HCT116 (cell line): ENCODE measurements around the gene PIBF1. TPM values are rescaled to one million over a fixed set of nuclear protein-coding genes. Genes with fewer than 3 reads are reported as not detected.

Experiments
- ATAC-seq: fragments of 200-7000 bp; cut with Tn5 transposase; 2 replicates; pipeline ENCODE4 v1.9.1; 2020; ENCODE audit warnings: mild to moderate bottlenecking, moderate library complexity
- BruUV-seq: library from RNA; stranded (reverse); fragments of 400-500 nt; replicated peaks from 2 replicates; lab custom pipeline; 2021; lab: Mats Ljungman, UMichigan
- CTCF ChIA-PET: fragments of 300-600 bp; sonication (Branson Sonifier 250); formaldehyde crosslinking; loops from one replicate; lab custom pipeline; 2021; ENCODE audit warnings: antibody characterized with exemption; lab: Charles Lee
- POLR2A ChIA-PET: fragments of 300-600, 350-600 bp; sonication (Branson Sonifier 250); formaldehyde crosslinking; loops from one replicate; lab custom pipeline; 2021; ENCODE audit warnings: antibody characterized with exemption; lab: Charles Lee
- RAD21 ChIA-PET, 2 experiments: fragments of 300-600 bp; sonication (Branson Sonifier 250); formaldehyde crosslinking; loops; one replicate each; lab custom pipeline; 2023; ENCODE audit warnings: low total read pairs in 2 of 2; ENCODE audit not compliant: uncharacterized antibody in 2 of 2, unreplicated experiment in 2 of 2, low non-redundant PET in 1 of 2; lab: Charles Lee
- DNase-seq: peaks from one replicate; pipeline ENCODE4 v3.0.0-alpha.2; 2010; ENCODE audit warnings: low read depth, low spot score
- H2AFZ ChIP-seq: fragments of 200-600 bp; shearing (Covaris generic), sonication (generic); 2 replicates; pipeline ENCODE4 v1.6.1; 2017; ENCODE audit warnings: low read depth, mixed run types, mixed read lengths, antibody characterized with exemption, low read length; ENCODE audit not compliant: poor library complexity, severe bottlenecking
- H3K27ac ChIP-seq: 2 replicates; pipeline ENCODE4 v1.5.1; 2012; ENCODE audit warnings: low read depth, low read length
- H3K27me3 ChIP-seq: fragments of 200-600 bp; sonication (generic); 2 replicates; pipeline ENCODE4 v1.6.1; 2016; ENCODE audit warnings: mixed run types, low read length, mixed read lengths; ENCODE audit not compliant: insufficient read depth
- H3K36me3 ChIP-seq, 2 experiments: fragments of 200-500 bp in 1 of 2; fragments of 200-600 bp in 1 of 2; sonication (Bioruptor generic) in 1 of 2; sonication (generic) in 1 of 2; 2 replicates each; pipeline versions ENCODE4 v1.5.1 to v1.6.1; 2014 to 2016; ENCODE audit warnings: low read length in 2 of 2, inconsistent platforms in 1 of 2, mixed read lengths in 1 of 2, mixed run types in 1 of 2; ENCODE audit not compliant: insufficient read depth in 2 of 2, control insufficient read depth in 1 of 2
- H3K4me1 ChIP-seq, 2 experiments: fragments of 200-600 bp in 1 of 2; sonication (generic) in 1 of 2; 2 replicates each; pipeline versions ENCODE4 v1.5.1 to v1.6.1; 2012 to 2017; ENCODE audit warnings: low read length in 2 of 2, inconsistent platforms in 1 of 2, mild to moderate bottlenecking in 1 of 2, mixed read lengths in 1 of 2, mixed run types in 1 of 2, moderate library complexity in 1 of 2; ENCODE audit not compliant: insufficient read depth in 2 of 2, control insufficient read depth in 1 of 2
- H3K4me2 ChIP-seq: fragments of 200-600 bp; sonication (generic); 2 replicates; pipeline ENCODE4 v1.6.1; 2017; ENCODE audit warnings: mixed run types, low read length, mixed read lengths
- H3K4me3 ChIP-seq, 2 experiments: fragments of 200-600 bp in 1 of 2; sonication (generic) in 1 of 2; replicated peaks in 1 of 2; 2 replicates each; pipeline ENCODE4 v1.5.1; 2011 to 2016; ENCODE audit warnings: low read length in 2 of 2, control low read depth in 1 of 2, low read depth in 1 of 2, mild to moderate bottlenecking in 1 of 2, mixed read lengths in 1 of 2, mixed run types in 1 of 2
- H3K79me2 ChIP-seq: fragments of 200-600 bp; sonication (generic); 2 replicates; pipeline ENCODE4 v1.6.1; 2017; ENCODE audit warnings: mild to moderate bottlenecking, mixed run types, low read length, moderate library complexity, mixed read lengths; ENCODE audit not compliant: insufficient read depth
- H3K9ac ChIP-seq: fragments of 200-600 bp; sonication (generic); 2 replicates; pipeline ENCODE4 v1.6.1; 2016; ENCODE audit warnings: low read length, mixed read lengths
- H3K9me2 ChIP-seq: fragments of 200-600 bp; sonication (generic), shearing (Covaris generic); 2 replicates; pipeline ENCODE4 v1.6.1; 2017; ENCODE audit warnings: mixed run types, mild to moderate bottlenecking, moderate library complexity; ENCODE audit not compliant: insufficient read depth
- H3K9me3 ChIP-seq, 2 experiments: fragments of 200-500 bp in 1 of 2; fragments of 200-600 bp in 1 of 2; sonication (Bioruptor generic) in 1 of 2; sonication (generic) in 1 of 2; 2 replicates each; pipeline ENCODE4 v1.6.1; 2014 to 2017; ENCODE audit warnings: low read length in 2 of 2, mixed read lengths in 2 of 2, inconsistent platforms in 1 of 2, low read depth in 1 of 2, mild to moderate bottlenecking in 1 of 2, mixed run types in 1 of 2, moderate library complexity in 1 of 2; ENCODE audit not compliant: control insufficient read depth in 1 of 2, insufficient read depth in 1 of 2
- H4K20me1 ChIP-seq: fragments of 200-600 bp; sonication (generic), shearing (Covaris generic); 2 replicates; pipeline ENCODE4 v1.6.1; 2017; ENCODE audit warnings: mixed run types, mild to moderate bottlenecking, moderate library complexity; ENCODE audit not compliant: insufficient read depth
- ATF3 ChIP-seq: IDR thresholded peaks from 2 replicates; pipeline ENCODE4 v1.6.1; 2012
- CBX3 ChIP-seq: IDR thresholded peaks from 2 replicates; pipeline ENCODE4 v1.6.1; 2012; ENCODE audit warnings: low read depth
- CEBPB ChIP-seq: IDR thresholded peaks from 2 replicates; pipeline ENCODE4 v1.6.1; 2012; ENCODE audit warnings: low read depth
- ELF1 ChIP-seq: IDR thresholded peaks from 2 replicates; pipeline ENCODE4 v1.6.1; 2012; ENCODE audit warnings: low read depth, borderline replicate concordance
- EZH2 ChIP-seq: fragments of 200-600 bp; sonication (generic); IDR thresholded peaks from 2 replicates; pipeline ENCODE4 v1.6.1; 2017; ENCODE audit warnings: antibody characterized with exemption, mixed run types
- EZH2phosphoT487 ChIP-seq: fragments of 200-600 bp; IDR thresholded peaks from 2 replicates; pipeline ENCODE4 v1.6.1; 2018; ENCODE audit warnings: antibody characterized with exemption, borderline replicate concordance
- FOSL1 ChIP-seq: IDR thresholded peaks from 2 replicates; pipeline ENCODE4 v1.6.1; 2012; ENCODE audit warnings: low read depth
- JUND ChIP-seq: IDR thresholded peaks from 2 replicates; pipeline ENCODE4 v1.6.1; 2012
- MAX ChIP-seq: IDR thresholded peaks from 2 replicates; pipeline ENCODE4 v1.6.1; 2012
- POLR2A ChIP-seq: IDR thresholded peaks from 2 replicates; pipeline ENCODE4 v1.7.0; 2011; ENCODE audit warnings: borderline replicate concordance; ENCODE audit not compliant: insufficient read depth, insufficient read length; ENCODE audit errors: extremely low read depth
- POLR2AphosphoS5 ChIP-seq: IDR thresholded peaks from 2 replicates; pipeline ENCODE4 v1.6.1; 2011; ENCODE audit warnings: mild to moderate bottlenecking, low read depth, low read length, moderate library complexity
- RAD21 ChIP-seq: IDR thresholded peaks from 2 replicates; pipeline ENCODE4 v1.6.1; 2012; ENCODE audit warnings: low read depth, mild to moderate bottlenecking
- REST ChIP-seq: IDR thresholded peaks from 2 replicates; pipeline ENCODE4 v1.6.1; 2012; ENCODE audit warnings: low read depth
- SIN3A ChIP-seq: IDR thresholded peaks from 2 replicates; pipeline ENCODE4 v1.6.1; 2012; ENCODE audit warnings: low read depth
- SP1 ChIP-seq: IDR thresholded peaks from 2 replicates; pipeline ENCODE4 v1.6.1; 2012; ENCODE audit warnings: low read depth
- TCF7L2 ChIP-seq: IDR thresholded peaks from 2 replicates; pipeline ENCODE4 v1.7.0; 2011; ENCODE audit warnings: borderline replicate concordance, inconsistent platforms; ENCODE audit not compliant: insufficient read depth, insufficient read length; ENCODE audit errors: extremely low read depth
- ZNF274 ChIP-seq: fragments of 200-500 bp; sonication (Bioruptor generic); IDR thresholded peaks from 2 replicates; pipeline ENCODE4 v1.6.1; 2014; ENCODE audit warnings: mild to moderate bottlenecking, low read depth, low read length, inconsistent platforms
- intact Hi-C: fragments of 100-400 bp; cut with micrococcal nuclease; formaldehyde crosslinking; loops from 2 replicates; pipeline ENCODE4 v1.10.0; 2022
- total RNA-seq: library from RNA; stranded (reverse); gene quantifications from one replicate; pipeline ENCODE4 v1.2.1, GENCODE V29; 2021; ENCODE audit not compliant: unreplicated experiment

Gene PIBF1
- total RNA-seq, 1 experiment from 2014 or later, result 21.1 TPM

- no TSS peak for BruUV-seq
- DNase-seq, result no peak
- no peaks in the 10 kb centered on the region for H3K27me3 ChIP-seq
- ATAC-seq, result no peak
- H3K9me2 ChIP-seq, result no peaks in the 10 kb centered on the region
- H4K20me1 ChIP-seq, result no peaks in the 10 kb centered on the region
- no peak overlapping the region for H3K27ac ChIP-seq
- CTCF ChIA-PET, result no interaction called here
- POLR2A ChIA-PET, result no interaction called here
- RAD21 ChIA-PET, result no interaction called here
- TF ChIP-seq ATF3 (no peak), EZH2phosphoT487 (no peak), RAD21 (no peak), POLR2A (no peak), ZNF274 (no peak), SP1 (no peak), EZH2 (no peak), CBX3 (no peak), JUND (no peak), TCF7L2 (no peak), REST (no peak), SIN3A (no peak), CEBPB (no peak), FOSL1 (no peak), POLR2AphosphoS5 (no peak), MAX (no peak), ELF1 (no peak)
- TF ChIP-seq, all 23 proteins: peak for 0
- Histone ChIP-seq H3K4me2 (no peak overlapping the region), H3K4me1 (no peaks in the 10 kb centered on the region), H3K36me3 (peaks cover 0 to 7% of the 10 kb centered on the region in 2 experiments; a peak in 1 of 4 replicates), H3K9me3 (no peaks in the 10 kb centered on the region), H2AFZ (no peak overlapping the region), H3K4me3 (no peak overlapping the region), H3K9ac (no peak overlapping the region), H3K79me2 (no peaks in the 10 kb centered on the region)
- intact Hi-C loops, result no loop called here
Observed at GRCh38 chr13:72823081-72823480, 41.1 kb downstream of the PIBF1 start.
